HG03097 (cell line): ENCODE measurements around the gene CFAP97D2.
A peak's percentile ranks its signal among the peaks of the same experiment; 100 is the strongest.
"Not testable (repeated sequence)": the region's sequence is repeated elsewhere in the genome, so short reads cannot be mapped to it uniquely, and the experiment has no call there.

Experiments used
- ATAC-seq: cut with Tn5 transposase; IDR thresholded peaks from one replicate; pipeline ENCODE4 v1.9.1; 2021; ENCODE audit not compliant: unreplicated experiment, low FRiP score

The CFAP97D2 gene

DNA sequence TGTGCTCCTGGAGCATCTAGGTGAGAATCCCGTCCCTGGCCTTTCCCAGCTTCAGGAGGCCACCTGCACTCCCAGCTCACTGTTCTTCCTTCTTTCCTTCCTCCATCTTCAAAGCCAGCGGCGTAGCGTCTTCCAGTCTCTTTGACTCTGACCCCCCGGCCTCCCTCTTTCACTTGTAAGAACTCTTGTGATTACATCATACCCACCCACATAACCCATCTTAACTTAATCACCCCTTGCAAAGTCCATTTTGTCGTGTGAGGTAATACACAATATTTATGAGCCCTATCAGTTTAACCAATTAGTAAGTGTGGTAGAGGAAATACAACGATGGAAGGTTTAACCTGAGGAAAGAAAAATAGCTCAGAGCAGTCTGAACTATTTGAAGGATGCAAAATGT lies 51.1 kb downstream of the CFAP97D2 start:
- no peak for ATAC-seq

DNA sequence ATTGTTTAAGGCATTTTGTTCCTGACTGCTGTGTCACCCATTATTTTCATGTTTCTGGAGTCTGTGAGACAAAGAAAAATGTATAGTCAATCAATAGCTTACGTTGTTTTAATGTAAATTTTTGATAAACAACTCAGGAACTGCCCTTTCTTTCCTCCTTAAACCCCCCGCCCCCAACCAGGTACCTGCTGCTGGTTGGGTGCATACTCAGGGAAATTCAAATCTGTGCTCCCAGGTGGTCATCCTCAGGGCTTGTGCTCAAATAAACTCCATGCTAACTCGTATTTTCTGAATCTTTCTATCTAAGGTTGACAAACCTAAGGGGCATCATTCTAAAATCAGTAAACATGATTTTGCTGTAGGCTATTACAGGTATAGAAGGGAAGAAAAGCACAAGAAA lies 51.5 kb downstream of the CFAP97D2 start:
- ATAC-seq, result no peak

DNA sequence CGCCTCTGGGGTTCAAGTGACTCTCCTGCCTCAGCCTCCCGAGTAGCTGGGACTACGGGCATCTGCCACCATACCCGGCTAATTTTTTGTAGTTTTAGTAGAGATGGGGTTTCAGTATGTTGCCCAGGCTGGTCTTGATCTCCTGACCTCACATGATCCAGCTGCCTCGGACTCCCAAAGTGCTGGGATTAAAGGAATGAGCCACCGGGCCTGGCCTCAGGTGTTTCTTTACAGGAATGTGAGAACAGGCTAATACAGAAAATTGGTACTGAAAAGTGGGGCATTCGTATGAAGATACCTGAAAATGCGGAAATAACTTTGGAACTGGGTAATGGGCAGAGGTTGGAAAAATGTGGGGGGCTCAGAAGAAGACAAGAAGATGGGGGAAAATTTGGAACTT lies 52.8 kb downstream of the CFAP97D2 start:
- ATAC-seq, result no peak

DNA sequence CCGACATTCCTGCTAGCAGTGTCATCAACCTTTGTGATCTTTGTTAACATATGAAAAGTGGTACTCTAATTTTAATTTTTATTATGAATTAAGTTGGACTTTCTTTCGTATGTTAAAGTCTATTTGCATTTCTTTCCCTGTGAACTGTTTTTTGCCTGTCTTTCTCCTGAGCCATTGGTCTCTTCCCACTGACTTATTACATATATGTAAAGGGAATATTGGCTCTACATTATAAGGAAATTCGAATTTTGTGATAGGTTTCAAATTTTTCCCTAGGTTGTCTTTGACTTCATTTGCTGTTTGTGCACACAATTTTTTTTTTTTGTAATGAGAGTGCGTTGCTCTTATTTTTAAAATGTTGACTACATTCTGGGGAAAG lies 55.2 kb downstream of the CFAP97D2 start:
- ATAC-seq, result no peak

DNA sequence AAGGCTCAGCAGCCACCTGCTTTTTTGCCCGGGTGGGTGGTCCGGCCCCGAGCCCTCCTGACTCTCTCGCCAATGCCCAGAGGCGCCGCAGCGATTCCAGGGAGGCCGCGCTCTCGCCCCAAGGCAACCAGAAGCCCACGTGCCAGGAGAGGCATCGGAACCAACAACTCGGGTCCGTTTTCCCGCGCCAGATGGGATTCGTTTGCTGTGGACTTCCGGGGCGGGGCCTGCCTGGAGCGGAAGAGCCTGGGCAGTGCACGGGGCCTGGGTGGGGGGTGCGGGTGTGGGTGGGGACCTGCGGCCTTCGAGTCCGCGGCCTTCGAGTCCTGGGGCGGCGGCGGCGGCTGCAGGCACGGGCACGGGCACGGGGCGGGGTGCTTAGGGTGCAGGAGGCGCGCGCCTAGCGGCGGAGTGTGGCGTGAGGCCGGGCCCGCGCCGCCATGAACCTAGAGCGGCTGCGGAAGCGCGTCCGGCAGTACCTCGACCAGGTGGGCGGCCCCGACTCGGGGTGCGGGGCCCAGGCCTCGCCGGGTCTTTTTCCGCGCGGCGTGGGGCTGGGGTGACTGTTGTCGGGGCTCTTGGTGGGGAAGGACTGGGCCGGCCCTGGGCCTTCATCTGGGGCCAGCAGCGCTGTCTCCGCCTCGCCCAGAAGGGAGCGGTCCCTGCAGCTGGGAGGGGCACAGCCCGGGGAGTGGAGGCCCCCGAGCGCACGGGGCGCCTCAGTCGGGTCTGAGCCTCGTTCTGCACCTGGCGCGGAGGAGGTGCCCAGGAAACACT lies 55.8 kb downstream of the CFAP97D2 start, which contains the start of gene CDC16:
Gene CDC16 (plus strand): TSS at position 253 of the 777 bp plus-strand sequence. CDS start 188 bp downstream, at position 441.
- ATAC-seq, result peak; percentile 81

DNA sequence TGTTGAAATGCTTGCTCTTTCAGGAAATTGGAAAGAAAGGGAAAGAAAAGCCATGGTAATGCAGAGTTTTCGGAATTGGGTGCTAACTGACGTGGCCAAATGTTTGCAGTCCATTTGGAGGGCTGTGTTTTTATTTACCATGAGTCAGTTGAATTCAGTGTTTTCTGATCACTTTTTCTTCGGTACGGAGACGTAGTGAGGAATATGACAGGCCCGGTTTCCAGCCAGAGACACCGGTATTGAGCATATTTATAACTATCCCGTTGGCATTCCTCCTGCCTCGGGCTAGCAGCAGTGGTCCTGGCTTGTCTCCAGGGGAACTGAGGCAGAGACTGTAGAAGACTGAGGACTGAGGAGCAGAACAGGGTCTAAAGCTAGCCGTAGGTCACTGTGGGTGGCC lies 56.6 kb downstream of the CFAP97D2 start:
- ATAC-seq, result no peak

DNA sequence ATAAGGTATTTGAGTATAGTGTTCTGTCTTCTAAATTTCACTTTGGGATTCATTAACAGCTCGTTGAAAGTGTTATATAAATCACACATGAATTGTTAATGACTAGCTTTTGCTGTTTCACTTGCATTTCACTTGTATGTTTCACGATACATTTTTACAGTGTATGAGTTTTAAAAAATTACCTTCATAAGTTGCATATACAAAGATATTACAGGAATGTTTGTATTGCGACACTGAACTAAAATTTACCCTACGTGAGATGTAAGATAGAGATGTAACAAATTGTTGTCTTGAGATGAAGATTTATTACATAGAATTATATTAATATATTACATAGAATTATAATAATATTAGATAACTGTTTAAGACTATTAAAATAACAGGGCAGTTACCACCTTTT lies 57.2 kb downstream of the CFAP97D2 start:
- no peak for ATAC-seq

DNA sequence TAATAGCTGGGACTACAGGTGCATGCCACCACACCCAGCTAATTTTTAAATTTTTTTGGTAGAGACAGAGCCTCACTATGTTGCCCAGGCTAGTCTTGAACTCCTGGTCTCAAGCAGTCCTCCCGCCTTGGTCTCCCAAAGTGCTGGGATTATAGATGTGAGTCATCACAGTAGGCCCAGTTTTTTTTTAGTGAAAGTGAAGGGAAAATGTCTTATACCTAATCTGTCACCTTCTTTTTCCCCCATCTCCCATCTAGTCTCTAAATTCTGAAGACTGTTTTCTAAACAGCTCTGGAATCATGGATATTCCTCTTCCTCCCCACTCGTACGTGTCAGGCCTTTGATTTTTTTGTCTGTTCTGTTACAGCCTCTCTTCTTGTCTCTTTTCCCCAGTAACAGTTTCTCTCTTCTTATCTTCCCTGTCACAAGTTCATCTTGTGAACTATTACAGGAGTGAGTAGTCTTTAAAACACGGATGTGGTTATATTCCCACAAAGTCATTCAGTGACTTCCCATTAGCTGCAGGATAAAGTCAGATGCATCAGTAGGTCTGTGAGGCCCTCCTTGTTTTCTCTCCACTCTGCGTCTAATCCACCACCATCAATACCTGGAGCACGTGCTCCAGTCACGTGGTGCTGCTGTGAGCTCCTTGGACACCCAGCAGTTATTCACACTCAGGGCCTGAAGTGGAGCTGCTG lies 58.5 kb downstream of the CFAP97D2 start:
- no peak for ATAC-seq

DNA sequence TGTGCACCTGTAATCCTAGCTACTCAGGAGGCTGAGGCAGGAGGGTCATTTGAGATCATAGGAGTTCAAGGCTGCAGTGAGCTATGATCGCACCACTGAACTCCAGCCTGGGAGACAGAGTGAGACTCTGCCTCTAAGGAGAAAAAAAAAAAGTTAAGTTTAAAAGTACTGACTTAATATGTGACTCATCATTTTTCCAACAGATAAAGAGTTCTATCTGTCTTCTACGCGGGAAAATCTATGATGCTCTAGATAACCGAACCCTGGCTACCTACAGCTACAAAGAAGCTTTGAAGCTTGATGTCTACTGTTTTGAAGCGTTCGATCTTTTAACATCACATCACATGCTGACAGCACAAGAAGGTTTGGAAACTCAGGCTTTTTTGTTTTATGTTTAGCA lies 62.9 kb downstream of the CFAP97D2 start:
- ATAC-seq, result no peak

DNA sequence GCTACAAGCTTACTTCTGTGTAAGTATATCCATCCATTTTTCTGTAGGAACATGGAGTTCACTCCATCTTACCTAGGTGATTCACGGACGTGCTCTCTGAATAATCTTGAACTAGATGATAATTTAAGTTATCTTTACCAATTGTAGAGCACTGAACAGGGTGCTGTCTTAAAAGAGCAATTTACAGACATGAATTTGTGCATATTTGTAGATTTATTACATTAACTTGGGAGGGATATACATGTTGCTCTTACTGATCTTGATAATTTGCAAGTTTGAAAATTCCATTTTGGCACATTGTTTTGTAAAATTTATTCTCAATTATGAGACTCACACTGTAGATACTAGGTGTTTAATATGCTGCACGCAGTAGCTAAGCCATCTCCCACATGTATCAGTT lies 64.9 kb downstream of the CFAP97D2 start:
- ATAC-seq, result no peak

DNA sequence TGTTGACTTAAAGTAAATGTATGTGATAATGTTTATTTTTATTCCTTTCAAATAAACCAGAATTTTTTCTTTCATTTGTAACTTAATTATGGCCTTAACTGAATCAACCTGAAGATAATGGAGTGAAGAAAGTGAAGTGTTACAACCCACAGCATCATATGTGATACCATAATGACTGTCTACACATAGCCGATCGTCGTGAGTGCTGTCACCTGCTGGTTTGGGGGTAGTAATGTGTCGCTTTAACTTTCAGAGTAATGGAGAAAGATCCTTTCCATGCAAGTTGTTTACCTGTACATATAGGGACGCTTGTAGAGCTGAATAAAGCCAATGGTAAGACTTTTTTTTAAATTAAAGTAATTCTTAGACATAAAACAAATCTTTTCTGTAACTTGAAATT lies 65.6 kb downstream of the CFAP97D2 start:
- ATAC-seq, result no peak

DNA sequence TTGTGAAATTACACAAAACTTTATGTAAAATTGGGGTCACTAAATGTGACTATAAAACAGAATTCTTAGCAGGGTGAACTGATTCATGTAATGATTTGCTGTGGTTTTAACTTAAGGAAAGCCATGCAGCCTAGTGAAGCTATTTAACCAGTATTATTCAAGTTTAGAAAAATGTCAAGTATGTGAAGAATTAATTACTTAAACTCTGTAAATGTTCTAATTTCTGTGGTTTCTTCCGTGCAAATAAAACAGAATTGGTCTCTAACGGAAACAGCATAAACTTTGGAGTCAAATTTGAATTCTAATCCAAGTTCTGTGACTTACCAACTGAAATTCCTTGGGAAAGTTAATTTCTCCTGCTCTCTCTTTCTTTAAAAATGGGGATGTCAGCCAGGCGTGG lies 69.0 kb downstream of the CFAP97D2 start:
- ATAC-seq, result no peak

DNA sequence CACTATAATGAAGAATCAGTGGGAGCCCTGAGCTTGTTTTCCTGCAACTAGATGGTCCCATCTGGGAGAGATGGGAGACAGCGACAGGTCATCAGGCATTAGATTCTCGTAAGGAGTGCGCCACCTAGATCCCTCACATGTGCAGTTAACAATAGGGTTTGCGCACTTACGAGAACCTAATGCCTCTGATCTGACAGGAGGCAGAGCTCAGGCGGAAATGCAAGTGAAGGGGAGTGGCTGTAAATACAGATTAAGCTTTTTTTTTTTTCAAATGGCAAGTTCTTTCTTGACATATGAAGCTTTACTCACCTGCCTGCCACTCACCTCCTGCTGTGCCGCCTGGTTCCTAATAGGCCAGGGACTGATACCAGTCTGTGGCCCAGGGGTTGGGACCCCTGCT lies 70.0 kb downstream of the CFAP97D2 start:
- no peak for ATAC-seq

DNA sequence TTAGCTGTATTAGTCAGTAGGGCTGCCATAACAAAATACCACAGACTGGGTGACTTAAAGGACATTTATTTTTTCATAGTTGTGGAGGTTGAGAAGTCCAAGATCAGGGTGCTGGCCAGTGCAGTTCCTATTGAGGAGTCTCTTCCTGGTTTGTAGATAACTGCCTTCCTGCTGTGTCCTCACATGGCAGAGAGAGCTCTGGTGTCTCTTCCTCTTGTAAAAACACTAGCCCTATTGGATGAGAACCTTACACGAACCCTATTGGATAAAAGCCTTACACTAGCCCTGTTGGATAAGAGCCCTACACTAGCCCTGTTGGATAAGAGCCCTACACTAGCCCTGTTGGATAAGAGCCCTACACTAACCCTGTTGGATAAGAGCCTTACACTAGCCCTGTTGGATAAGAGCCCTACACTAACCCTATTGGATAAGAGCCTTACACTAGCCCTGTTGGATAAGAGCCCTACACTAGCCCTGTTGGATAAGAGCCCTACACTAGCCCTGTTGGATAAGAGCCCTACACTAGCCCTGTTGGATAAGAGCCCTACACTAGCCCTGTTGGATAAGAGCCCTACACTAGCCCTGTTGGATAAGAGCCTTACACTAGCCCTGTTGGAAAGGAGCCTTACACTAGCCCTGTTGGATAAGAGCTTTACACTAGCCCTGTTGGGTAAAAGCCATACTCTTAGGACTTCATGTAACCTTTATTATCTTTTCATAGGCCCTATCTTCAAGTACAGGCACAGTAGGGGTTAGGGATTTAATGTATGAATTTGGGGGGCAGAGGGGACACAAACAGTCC lies 72.8 kb downstream of the CFAP97D2 start:
- not testable (repeated sequence) for ATAC-seq

DNA sequence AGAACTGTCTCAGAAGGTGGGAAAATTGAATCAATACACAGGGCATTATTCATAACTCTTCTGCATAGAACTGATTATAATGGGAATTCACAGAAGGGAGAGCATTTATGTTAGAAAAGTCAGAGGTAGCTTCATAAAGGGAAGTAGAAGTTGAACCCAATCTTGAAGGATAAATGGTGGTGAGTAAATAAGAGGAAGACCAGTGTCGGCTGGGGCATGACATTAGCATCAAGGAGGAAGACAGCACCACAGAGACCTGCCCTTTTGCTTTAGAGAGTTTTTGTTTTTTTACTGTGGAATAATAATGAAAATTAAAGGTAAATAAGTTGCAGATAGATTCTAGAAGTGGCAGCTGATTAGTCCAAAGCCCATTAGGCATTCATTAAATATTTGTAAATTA lies 77.5 kb downstream of the CFAP97D2 start:
- no peak for ATAC-seq

DNA sequence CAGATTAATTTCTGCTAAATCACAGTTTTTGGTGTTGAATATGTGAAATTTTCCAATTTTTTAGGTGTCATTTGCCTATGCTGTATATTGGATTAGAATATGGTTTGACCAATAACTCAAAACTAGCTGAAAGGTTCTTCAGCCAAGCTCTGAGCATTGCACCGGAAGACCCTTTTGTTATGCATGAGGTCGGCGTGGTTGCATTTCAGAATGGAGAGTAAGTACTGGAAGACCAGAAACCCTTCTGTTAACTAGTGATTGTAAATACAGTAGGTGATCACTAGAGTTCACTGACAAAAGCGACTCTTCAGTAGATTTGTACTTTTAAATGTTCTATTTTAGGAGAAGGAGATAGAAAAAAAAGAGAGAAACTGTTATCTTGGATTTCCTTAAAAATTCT lies 78.0 kb downstream of the CFAP97D2 start:
- no peak for ATAC-seq

DNA sequence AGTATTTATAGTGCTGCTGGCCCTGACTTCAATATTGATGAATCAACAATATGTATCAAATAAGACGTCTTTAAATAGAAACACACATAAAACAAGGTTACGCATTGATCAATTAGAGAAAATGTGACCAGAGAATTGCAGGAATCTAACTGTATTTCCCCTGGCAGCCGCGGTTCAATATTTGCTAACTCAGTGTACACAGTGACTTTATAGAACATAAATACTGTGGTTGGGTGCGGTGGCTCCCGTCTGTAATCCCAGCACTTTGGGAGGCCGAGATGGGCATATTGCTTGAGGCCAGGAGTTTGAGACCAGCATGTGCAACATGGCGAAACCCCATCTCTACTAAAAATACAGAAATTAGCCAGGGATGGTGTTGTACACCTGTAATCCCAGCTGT lies 79.5 kb downstream of the CFAP97D2 start:
- ATAC-seq, result no peak

DNA sequence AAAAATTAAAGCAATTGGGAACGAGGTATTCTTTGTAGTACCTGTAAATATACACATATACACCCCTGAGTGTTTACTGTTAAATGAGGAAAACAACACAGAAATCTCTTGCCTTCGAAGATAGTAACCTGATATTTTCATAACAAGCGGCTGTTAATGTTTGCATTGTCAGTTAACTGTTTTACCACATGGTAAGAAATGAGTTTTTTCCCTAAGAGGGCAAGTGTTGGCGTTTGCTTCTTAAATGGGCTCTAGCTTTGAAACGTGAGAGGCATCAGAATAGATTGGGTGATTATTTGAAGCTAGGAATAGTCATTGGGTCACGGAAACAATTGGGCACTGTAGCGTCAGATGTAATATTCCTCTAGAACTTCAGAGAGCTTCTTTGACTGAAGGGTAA lies 80.3 kb downstream of the CFAP97D2 start:
- no peak for ATAC-seq

DNA sequence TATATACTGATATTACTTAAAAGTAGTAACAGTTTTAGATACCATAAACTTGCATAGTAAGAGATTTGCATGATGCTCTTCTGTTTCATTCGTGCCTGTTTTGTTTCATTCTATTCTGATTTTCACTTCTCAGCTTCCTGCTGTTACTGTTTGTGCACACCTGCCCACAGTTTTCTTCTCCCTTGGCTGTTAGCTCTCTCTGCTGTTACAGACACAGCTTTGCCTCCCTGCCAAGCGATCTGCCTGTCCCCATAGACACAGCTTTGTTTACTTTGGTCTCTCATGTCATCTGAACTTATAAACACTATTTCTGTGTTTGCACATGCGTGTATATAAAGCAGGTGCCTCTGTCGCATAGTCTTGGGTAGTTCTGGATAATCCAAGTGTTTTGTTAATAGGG lies 80.9 kb downstream of the CFAP97D2 start:
- ATAC-seq, result no peak

DNA sequence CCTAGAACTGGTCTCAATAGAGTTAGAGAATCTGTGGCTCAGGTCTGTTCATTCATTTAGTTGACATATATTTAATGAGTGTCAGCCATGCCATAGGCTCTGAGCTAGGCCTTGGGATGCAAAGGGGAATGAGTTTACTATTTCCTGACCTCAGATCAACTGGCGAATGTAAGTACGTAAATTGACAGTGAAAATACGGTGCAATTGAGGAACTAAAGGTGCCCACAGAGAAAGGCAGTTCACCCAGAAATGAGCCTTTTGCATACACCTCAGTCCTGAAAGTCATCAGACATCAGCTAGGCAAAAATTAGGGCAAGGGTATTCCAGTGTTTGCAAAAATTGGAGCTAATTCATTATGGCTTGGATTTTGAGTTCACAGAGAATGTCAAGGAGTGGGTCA lies 81.8 kb downstream of the CFAP97D2 start:
- no peak for ATAC-seq

DNA sequence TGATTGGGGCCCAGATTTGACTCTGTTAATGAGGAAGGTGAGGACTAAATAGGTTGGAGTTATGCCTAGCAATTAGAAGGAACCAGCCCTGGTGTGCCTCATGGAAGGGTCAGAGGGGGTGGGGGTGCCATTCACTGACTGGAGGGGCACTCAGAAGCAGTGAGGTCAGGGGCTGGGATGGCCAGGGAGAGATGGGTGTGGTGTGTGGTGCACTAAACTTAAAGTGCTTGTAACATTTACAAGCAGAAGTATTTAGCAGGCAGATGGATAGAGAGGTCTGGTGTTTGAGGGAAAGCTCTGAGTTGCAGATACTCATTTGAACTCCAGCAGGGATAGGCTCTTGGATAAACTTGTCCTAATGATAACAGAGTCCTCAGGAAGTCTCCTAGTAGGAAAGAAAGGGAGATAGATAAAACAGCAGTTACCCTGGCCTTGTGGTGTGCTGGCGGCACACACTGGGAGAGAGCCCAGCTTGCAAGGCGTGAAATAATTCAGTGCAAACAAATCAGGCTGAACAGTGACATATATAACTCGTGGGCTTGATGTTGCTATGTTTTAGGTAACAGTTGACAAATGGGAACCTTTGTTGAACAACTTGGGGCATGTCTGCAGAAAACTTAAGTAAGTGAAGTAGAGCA lies 82.4 kb downstream of the CFAP97D2 start:
- ATAC-seq, result no peak
